Measurements from ENCODE around the gene ASCC1.

- TF ChIP-seq POLR2A (IDR thresholded peaks at IDR 0.05; ENCODE audit: low read depth, low read length) (no peak), FOS (IDR thresholded peaks at IDR 0.05; ENCODE audit: low read depth, low read length) (no peak), CEBPB (IDR thresholded peaks at IDR 0.05; ENCODE audit: low read depth, low read length) (no peak), NFE2L2 (IDR thresholded peaks at IDR 0.05; ENCODE audit: low read depth, low read length) (no peak)
- TF ChIP-seq, protein P1, sequence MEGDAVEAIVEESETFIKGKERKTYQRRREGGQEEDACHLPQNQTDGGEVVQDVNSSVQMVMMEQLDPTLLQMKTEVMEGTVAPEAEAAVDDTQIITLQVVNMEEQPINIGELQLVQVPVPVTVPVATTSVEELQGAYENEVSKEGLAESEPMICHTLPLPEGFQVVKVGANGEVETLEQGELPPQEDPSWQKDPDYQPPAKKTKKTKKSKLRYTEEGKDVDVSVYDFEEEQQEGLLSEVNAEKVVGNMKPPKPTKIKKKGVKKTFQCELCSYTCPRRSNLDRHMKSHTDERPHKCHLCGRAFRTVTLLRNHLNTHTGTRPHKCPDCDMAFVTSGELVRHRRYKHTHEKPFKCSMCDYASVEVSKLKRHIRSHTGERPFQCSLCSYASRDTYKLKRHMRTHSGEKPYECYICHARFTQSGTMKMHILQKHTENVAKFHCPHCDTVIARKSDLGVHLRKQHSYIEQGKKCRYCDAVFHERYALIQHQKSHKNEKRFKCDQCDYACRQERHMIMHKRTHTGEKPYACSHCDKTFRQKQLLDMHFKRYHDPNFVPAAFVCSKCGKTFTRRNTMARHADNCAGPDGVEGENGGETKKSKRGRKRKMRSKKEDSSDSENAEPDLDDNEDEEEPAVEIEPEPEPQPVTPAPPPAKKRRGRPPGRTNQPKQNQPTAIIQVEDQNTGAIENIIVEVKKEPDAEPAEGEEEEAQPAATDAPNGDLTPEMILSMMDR (conservative IDR thresholded peaks at IDR 0.05; ENCODE audit: low read depth, low read length), result no peak
Observed at GRCh38 chr10:72206511-72207229, 9.4 kb downstream of the ASCC1 start.

Measured in IMR-90 (cell line).